Glomerular endothelial cell (primary cell): ENCODE results near the gene D2HGDH. TPM values are rescaled to one million over a fixed set of nuclear protein-coding genes. Genes with fewer than 3 reads are reported as not detected.
"Not testable (repeated sequence)": the region's sequence is repeated elsewhere in the genome, so short reads cannot be mapped to it uniquely, and the experiment has no call there.

Experiments used
- DNase-seq: peaks from one replicate; pipeline ENCODE4 v3.0.0-alpha.2; 2011; ENCODE audit warnings: low read depth, low spot score; ENCODE audit errors: extremely low read depth
- total RNA-seq: library from RNA; depleted of rRNA; stranded (reverse); fragments of >200 nt; gene quantifications from 2 replicates; pipeline ENCODE4 v1.2.3, GENCODE V29; 2015

Gene D2HGDH
- total RNA-seq, 1 donor from 2014 or later: 11.2 TPM

GRCh38 chr2:241724975-241725870, 9.2 kb upstream of the D2HGDH start:
- DNase-seq: no peak

DNA sequence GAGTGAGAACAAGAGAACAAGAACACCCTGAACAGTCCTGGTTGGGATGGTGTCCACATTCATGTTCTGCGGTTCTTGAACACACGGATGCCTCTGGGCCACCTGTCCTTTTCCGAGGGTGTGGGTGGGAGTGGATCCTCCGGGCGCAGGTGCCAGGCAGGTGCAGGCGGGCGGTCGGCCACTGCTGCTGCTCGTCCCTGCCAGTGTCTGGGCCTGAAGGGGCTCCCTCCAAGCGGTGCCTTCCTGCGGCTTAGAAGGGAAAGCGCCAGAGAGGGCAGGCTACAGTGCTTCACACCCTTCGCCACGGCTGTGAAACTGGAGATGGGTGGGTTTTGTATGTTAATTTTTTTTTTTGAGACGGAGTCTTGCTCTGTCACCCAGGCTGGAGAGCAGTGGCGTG, 8.0 kb upstream of the D2HGDH start:
- DNase-seq: no peak

GRCh38 chr2:241728000-241728399, 6.4 kb upstream of the D2HGDH start:
- DNase-seq: no peak

- no peak for DNase-seq
Observed at GRCh38 chr2:241728627-241729026, 5.8 kb upstream of the D2HGDH start.

DNA sequence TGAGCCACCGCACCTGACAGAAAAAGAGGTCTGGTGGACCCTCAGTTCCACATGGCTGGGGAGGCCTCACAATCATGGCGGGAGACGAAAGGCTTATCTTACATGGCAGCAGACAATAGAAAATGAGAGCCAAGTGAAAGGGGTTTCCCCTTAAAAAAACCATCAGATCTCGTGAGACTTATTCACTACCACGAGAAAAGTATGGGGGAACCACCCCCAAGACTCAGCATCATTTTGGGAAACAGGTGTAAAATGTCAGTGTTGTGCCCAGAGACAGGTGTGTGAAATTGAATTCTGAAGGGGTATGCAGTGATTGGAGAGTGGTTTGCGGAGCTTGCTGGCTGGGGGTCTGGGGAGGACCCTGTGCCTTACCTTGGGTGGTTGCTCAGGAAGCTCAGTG, 4.6 kb upstream of the D2HGDH start:
- DNase-seq: no peak

GRCh38 chr2:241730671-241731293, 3.6 kb upstream of the D2HGDH start:
- DNase-seq: no peak

DNA sequence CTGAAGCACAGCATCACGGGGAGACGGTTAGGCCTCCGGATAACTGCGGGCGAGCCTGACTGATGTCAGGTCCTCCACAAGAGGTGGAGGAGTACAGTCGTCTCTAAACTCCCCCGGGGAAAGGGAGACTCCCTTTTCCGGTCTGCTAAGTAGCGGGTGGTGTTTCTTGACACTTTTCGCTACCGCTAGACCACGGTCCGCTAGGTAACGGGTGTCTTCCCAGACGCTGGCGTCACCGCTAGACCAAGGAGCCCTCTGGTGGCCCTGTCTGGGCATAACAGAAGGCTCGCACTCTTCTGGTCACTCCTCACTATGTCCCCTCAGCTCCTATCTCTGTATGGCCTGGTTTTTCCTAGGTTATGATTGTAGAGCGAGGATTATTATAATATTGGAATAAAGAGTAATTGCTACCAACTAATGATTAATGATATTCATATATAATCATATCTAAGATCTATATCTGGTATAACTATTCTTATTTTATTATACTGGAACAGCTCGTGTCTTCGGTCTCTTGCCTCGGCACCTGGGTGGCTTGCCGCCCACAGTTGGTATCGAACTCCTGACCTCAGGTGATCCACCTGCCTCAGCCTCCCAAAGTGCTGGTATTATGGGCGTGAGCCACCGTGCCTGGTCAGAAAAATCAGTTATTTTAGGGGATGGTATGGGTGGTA, 1.8 kb upstream of the D2HGDH start:
- not testable (repeated sequence) for DNase-seq

DNA sequence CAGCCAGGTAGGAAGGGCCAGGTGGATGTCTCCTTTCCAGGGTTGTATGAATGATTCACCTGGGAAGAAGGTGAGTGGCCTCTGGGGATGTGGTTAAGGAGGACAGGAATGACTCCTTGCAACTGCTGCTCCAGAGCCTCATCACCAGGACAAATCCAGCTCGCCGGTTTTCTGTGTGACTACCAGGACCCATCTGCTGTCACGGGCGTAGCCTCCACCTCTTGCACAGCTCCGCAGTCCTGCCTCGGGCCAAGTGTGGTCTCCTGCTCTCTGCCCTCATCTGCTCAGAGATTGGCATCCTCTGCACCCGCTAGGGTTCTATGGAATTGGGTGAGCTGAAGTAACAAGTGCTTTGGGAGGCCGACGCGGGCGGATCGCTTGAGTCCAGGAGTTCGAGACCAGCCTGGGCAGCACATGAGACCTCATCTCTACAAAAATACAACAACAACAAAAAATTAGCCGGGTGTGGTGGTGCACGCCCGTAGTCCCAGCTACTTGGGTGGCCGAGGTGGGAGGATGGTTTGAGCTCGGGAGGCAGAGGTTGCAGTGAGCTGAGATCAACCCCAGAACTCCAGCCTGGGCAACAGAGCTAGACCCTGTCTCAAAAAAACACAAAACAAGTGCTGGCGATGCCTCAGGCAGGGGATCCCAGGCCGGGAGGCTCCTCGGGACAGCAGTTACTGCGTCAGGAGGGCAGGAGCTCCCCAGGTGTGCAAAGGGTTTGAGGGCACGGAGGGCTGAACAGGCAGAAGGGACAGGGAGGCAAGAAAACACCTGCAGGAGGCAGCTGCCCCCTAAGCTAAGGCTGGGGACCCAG, 831 bp upstream of the D2HGDH start:
- DNase-seq: no peak

- no peak for DNase-seq
Observed at GRCh38 chr2:241734208-241734466, 293 bp upstream of the D2HGDH start.

- no peak for DNase-seq
Observed at GRCh38 chr2:241736111-241736510, 1.7 kb downstream of the D2HGDH start.

DNA sequence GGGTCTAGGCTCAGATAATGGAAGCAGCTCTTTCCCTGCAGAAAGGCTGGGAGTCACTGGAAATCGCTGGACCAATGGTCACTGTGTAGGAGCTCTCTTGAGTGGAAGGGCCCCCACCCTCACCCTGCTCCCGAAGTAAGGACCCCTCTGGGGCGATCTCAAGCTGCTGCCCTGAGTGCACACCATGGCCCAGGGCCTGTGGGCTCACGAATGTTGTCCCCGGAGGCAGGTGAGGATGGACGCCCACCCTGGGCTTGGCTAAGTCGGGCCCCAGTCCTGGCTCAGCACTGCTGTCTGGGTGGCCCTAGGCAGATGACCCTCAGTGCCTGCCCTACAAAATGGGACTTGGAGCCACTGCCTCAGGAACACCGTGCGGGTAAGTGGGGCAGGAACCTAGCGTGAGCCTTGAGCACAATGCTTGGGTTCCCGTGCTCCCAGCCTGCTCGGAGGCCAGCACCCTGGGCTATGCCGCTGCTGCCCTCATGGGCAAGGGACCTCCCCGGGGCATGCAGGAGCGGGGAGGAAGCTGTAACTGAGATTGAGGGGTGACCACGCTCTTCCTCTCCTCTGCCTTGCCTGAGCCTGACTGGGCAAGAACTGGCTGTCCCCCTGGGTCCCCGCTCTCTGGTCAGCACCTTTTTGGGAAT, 3.7 kb downstream of the D2HGDH start:
- DNase-seq: no peak

GRCh38 chr2:241739177-241739576, 4.7 kb downstream of the D2HGDH start:
- DNase-seq: no peak

GRCh38 chr2:241739651-241740050, 5.2 kb downstream of the D2HGDH start:
- DNase-seq: no peak

- DNase-seq: no peak
Observed at GRCh38 chr2:241741016-241741415, 6.6 kb downstream of the D2HGDH start.

DNA sequence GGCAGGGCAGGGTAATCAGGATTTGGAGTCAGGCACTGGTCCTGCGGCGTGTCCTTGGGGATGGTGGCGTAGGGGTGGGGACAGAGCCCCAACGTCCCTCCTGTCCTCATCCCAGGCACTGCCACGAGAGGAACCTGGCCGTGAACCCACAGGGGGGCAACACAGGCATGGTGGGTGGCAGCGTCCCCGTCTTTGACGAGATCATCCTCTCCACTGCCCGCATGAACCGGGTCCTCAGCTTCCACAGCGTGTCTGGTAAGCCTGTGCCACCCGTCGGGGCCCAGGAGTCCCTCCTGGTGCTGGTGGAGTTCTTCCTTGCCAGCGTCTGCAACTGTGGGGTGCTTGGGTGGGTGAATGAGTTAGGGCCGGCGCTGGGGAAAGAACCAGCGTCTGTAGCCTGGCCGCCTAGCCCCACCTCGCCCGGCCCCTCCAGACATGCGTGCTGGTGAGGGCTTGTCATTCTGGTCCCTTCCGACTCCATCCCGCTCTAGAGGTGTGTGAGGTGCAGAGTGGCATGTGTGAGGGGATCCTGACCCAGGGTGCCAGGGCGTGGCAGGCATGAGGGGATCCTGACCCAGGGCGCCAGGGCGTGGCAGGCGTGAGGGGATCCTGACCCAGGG, 8.0 kb downstream of the D2HGDH start:
- DNase-seq: no peak

DNA sequence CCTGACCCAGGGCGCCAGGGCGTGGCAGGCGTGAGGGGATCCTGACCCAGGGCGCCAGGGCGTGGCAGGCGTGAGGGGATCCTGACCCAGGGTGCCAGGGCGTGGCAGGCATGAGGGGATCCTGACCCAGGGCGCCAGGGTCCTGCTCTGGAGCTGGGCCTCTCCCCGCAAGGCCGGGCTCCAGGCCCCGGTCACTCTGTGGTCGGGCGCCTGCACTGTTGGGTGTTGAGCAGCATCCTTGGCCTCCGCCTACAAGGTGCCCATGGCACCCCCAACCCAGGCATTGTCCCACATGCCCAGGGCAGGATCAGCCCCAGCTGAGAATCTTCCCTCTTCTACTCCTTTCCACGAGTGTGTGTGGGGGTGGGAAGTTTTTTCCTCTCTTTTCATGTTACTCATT, 8.6 kb downstream of the D2HGDH start:
- DNase-seq: not testable (repeated sequence)

- DNase-seq: no peak
Observed at GRCh38 chr2:241743620-241744019, 9.2 kb downstream of the D2HGDH start.

DNA sequence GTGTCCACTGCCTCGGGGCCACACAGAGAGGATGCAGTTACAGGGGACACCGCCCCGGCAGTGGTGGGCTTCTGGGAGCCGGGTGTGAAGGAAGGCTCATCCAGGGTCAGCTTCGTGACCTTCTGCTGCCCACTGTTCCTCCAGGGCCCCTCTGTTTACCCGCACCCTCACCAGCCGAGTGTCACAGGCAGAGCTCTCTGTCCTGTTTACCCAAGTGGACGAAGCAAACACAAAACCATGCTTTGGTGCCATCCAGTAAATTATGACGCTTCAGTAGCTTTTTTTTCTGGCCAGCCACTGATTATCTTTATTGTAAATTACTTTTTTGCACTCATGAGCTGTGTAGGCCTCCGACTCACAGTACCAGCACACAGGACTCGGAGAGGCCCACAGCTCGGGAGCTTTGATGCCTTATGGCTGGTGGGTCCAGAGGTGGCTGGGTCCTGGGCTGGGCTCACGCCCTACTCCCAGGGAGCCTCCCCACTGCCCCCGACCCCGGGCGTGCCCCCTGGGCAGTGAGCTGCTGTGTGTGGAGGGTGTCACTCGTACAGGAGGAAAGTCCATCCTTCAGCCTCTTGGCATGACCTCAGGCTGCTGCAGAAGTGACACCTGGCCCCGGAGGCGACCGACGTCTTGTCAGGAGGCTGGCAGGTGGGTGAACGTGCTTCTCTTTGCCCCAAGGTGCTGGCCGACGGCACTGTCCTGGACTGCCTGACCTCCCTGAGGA, 9.8 kb downstream of the D2HGDH start:
- DNase-seq: no peak

DNA sequence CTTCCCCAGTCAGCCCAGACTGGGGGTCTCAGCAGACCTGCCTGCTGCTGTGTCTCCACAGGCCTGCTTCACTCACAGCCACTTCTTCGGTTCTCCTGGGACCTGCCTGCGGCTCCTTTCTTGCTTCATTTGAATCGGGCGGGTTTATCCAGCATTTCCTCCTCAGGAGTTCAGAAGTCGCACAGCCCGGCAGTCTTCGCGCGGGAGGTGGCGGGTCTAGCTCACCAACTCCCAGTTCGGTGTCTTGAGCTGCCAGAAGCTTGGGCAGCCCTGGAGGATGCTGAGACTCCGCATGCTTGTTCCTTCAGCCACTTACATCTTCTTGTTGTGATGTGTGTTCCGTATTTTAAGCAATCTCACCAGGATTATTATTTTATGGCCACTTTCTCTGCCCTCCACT, 10.8 kb downstream of the D2HGDH start:
- DNase-seq: no peak

DNA sequence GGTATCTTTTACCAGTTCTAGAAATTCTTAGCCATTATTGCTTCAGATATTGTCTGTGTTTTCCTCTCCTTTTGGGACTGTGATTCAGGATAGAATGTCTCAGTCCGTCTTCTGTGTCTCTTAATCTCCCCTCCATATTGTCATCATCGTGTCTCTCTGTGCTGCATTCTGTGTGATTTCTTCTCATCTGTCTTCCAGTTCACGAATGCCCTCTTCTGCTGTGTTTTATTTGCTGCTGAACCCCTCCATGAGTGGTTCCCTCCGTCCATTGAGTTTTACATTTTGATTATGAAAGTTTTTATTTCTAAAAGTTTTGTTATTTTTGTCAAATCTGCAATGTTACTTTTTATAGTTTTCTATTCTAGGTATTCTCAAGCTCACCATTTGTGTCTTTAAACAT, 11.7 kb downstream of the D2HGDH start:
- no peak for DNase-seq
